RWPE2 (cell line): ENCODE data around the gene COA7.
A peak's percentile ranks its signal among the peaks of the same experiment; 100 is the strongest.

Experiments
- ATAC-seq: fragments of 200-7000 bp; cut with Tn5 transposase; 3 replicates; pipeline ENCODE4 v1.9.1; 2021; ENCODE audit warnings: low read depth
- DNase-seq: peaks from one replicate; pipeline ENCODE4 v3.0.0-alpha.2; 2020; ENCODE audit warnings: low spot score
- H3K27ac ChIP-seq: fragments of 450-650 bp; 2 replicates; pipeline ENCODE4 v1.5.1; 2017; ENCODE audit warnings: mild to moderate bottlenecking; ENCODE audit not compliant: poor library complexity, severe bottlenecking
- H3K27me3 ChIP-seq: fragments of 250-450 bp; sonication (Bioruptor Pico); 2 replicates; pipeline ENCODE4 v1.5.1; 2021; ENCODE audit warnings: mild to moderate bottlenecking, moderate library complexity; ENCODE audit not compliant: insufficient read depth, poor library complexity, severe bottlenecking
- H3K36me3 ChIP-seq: fragments of 250-450 bp; sonication (Bioruptor Pico); 2 replicates; pipeline ENCODE4 v1.5.1; 2020; ENCODE audit warnings: low read depth, mild to moderate bottlenecking, moderate library complexity
- H3K4me1 ChIP-seq: fragments of 250-450 bp; sonication (Bioruptor Pico); 2 replicates; pipeline ENCODE4 v1.5.1; 2021; ENCODE audit warnings: mild to moderate bottlenecking, moderate library complexity; ENCODE audit not compliant: insufficient read depth, poor library complexity, severe bottlenecking
- H3K4me3 ChIP-seq: fragments of 250-450 bp; sonication (Bioruptor Pico); 2 replicates; pipeline ENCODE4 v1.5.1; 2021; ENCODE audit warnings: mild to moderate bottlenecking, moderate library complexity; ENCODE audit not compliant: severe bottlenecking
- H3K9me3 ChIP-seq: fragments of 250-450 bp; sonication (Bioruptor Pico); 2 replicates; pipeline ENCODE4 v1.5.1; 2021; ENCODE audit warnings: mild to moderate bottlenecking, moderate library complexity; ENCODE audit not compliant: severe bottlenecking
- CTCF ChIP-seq: fragments of 450-650 bp; IDR thresholded peaks from one replicate; pipeline ENCODE4 v1.5.1; 2017; ENCODE audit warnings: mild to moderate bottlenecking, moderate library complexity; ENCODE audit not compliant: poor library complexity, severe bottlenecking

The COA7 gene

DNA sequence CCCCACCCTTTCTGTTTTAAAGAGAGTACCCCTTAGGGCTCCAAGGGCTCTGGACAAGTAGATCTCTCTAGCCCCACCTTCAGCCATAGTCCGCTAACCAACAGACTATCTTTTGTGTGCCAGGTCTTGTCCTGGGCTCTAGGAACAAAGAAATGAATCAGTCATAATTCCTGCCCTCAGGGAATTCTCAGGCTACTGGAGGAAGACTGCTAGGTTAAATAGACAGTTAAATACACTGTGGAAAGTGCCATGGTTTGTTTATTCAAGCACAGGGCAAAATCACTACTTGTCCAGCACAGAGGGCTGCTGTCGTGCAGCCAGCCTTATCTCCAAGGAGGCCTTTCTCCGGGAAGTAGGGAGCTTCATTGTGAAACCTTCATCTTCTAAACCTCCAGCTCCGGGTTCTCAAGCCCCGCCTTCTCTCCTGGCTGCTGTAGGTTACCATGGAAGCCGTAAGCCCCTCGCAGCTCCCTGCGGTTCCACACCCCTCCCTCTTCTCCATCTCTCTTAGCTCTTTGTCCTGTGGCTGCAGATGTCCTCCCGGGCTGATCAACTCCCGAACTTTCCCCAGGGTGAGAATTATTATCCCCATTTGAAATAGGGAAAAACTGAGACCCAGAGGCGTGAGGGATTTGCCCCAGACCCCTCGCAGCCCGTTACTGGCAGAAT, 35.4 kb downstream of the COA7 start:
- DNase-seq (no peak), ATAC-seq (peak; percentile 86)
- Histone ChIP-seq H3K9me3 (no peaks in the 10 kb centered on the region), H3K27me3 (no peaks in the 10 kb centered on the region), H3K27ac (peak overlapping the region; percentile 87), H3K36me3 (no peaks in the 10 kb centered on the region), H3K4me1 (peaks cover 46% of the 10 kb centered on the region), H3K4me3 (no peak overlapping the region)
- no peak for TF ChIP-seq CTCF

GRCh38 chr1:52660807-52661206, 37.3 kb downstream of the COA7 start:
- no peaks in the 10 kb centered on the region for H3K9me3 ChIP-seq
- H3K4me3 ChIP-seq, result no peak overlapping the region
- ATAC-seq (no peak), DNase-seq (no peak)
- no peaks in the 10 kb centered on the region for H3K27me3 ChIP-seq
- H3K36me3 ChIP-seq, result no peaks in the 10 kb centered on the region
- no peak for TF ChIP-seq CTCF
- peaks cover 41% of the 10 kb centered on the region for H3K4me1 ChIP-seq
- H3K27ac ChIP-seq, result peak overlapping the region; percentile 43

DNA sequence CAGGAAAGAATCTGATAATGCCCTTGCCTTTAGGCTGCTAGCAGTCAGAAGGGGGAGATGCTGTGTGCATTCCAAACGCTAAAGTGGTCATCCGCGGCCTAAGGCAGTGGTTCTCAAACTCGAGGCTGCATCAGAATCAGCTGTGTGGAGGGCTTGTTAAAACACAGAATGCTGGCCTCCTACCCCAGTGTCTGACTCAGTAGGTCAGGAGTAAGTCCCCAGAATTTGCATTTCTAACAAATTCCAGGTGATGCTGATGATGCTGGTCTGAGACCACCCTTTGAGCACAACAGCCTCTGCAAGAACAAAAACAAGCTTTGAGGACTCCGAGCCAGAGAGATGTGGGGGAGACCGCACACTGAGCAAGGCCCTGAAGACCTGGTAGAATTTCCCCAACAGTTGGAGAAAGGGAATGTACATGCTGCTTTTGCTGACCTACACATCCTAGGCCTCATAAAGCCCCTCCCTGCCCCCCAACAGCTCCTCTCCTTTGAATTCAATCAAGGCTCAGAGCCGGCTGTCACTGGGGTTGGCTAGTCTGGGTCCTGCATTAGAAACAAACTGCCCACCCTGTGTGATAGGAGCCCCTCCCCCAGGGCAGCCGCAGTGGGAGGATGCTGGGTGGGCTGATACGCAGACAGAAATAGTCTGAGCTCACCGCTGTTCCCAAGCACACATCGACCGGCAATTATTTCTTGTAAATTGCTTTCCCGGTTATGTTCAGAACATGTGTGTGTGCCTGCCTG, 38.1 kb downstream of the COA7 start:
- no peaks in the 10 kb centered on the region for H3K36me3 ChIP-seq
- peak overlapping the region; percentile 43 for H3K27ac ChIP-seq
- no peaks in the 10 kb centered on the region for H3K27me3 ChIP-seq
- H3K4me3 ChIP-seq, result no peak overlapping the region
- TF ChIP-seq CTCF, result no peak
- H3K4me1 ChIP-seq, result peaks cover 33% of the 10 kb centered on the region
- H3K9me3 ChIP-seq, result no peaks in the 10 kb centered on the region
- DNase-seq (no peak), ATAC-seq (no peak)

DNA sequence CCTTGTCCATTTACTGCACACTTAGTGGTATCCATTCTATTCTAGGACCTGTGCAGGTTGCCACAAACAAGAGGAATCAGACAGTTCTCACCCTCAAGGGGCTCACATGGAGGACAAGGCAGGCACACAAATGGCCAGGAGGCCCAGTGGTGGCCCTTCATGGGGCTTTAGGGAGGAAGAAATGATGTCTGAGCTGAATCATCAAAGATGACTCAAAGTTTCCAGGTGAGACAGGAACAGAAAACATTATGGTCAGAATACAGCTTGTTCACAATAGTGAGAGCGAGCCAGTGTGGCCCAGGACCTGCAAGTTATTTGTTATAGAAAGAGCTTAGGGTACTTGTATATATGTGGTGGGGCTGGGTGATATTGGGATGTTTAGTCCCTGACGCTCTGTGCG, 38.8 kb downstream of the COA7 start:
- peak overlapping the region; percentile 43 for H3K27ac ChIP-seq
- peak; percentile 28 for ATAC-seq
- H3K9me3 ChIP-seq, result no peaks in the 10 kb centered on the region
- no peak overlapping the region for H3K4me3 ChIP-seq
- H3K27me3 ChIP-seq, result no peaks in the 10 kb centered on the region
- peaks cover 31% of the 10 kb centered on the region for H3K4me1 ChIP-seq
- no peaks in the 10 kb centered on the region for H3K36me3 ChIP-seq
- no peak for TF ChIP-seq CTCF
- DNase-seq, result no peak

GRCh38 chr1:52658795-52659194, 39.4 kb downstream of the COA7 start:
- Histone ChIP-seq H3K27ac (peak overlapping the region; percentile 43), H3K9me3 (no peaks in the 10 kb centered on the region), H3K27me3 (no peaks in the 10 kb centered on the region), H3K4me1 (peaks cover 31% of the 10 kb centered on the region), H3K4me3 (no peak overlapping the region), H3K36me3 (no peaks in the 10 kb centered on the region)
- no peak for ATAC-seq
- DNase-seq, result no peak
- no peak for TF ChIP-seq CTCF
